Spleen (tissue), 7 donors: Measurements from ENCODE around the gene LEUTX.

Experiments
- CTCF ChIP-seq, 11 experiments: fragments of 200-600 bp in 7 of 11; fragments of 450-650 bp in 4 of 11; sonication (generic) in 4 of 11; IDR thresholded peaks in 8 of 11; conservative IDR thresholded peaks in 3 of 11; 1 replicate in 7 of 11; 2 replicates in 4 of 11; pipeline versions ENCODE4 v1.4.0 to v1.8.0; 2016 to 2021; ENCODE audit warnings: antibody characterized with exemption in 11 of 11, inconsistent platforms in 4 of 11, mild to moderate bottlenecking in 1 of 11
- POLR2A ChIP-seq, 3 donors: fragments of 450-650 bp; IDR thresholded peaks; one replicate each; pipeline ENCODE4 v1.5.1; 2017; ENCODE audit warnings: antibody characterized with exemption in 3 of 3, mild to moderate bottlenecking in 1 of 3
- donor health status: DM: no; HTN: no; CAD: no; lungs with moderate emphysema.
- donor health status: DM: no; HTN: no; CAD: no.
- donor health status: DM: no; HTN: no; CAD: no.

DNA sequence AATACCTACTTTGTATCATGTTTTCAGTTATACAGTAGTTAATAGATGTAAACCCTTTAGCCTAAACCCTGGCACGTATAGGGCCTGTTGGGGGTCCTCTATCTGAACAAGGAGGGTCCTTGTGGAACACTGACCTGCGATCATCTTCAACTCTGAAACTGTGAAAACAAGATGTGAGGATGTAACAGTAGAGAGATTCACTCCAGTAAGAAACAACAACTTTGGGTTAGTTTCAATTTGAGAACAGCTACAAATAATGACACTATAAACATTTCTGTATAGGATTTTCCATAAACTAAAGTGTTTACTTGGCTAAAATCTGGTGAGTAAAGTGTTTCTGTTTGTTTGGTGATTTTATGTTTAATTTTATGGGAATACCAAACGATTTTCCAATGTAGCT is 43.0 kb upstream of the LEUTX start:
- TF ChIP-seq CTCF (IDR thresholded peaks at IDR 0.05 in 8 of 11, conservative IDR thresholded peaks at IDR 0.05 in 3 of 11) (no peak), POLR2A (IDR thresholded peaks at IDR 0.05) (no peak)
